Naive B cell (primary cell): ENCODE measurements around the gene ADGRL2. TPM values are rescaled to one million over a fixed set of nuclear protein-coding genes. Genes with fewer than 3 reads are reported as not detected.
"Not testable (repeated sequence)": the region's sequence is repeated elsewhere in the genome, so short reads cannot be mapped to it uniquely, and the experiment has no call there.

Experiments
- ATAC-seq, 2 donors: fragments of 150-1000 bp; cut with Tn5 transposase; 2 replicates each; pipeline ENCODE4 v1.10.0; 2021; ENCODE audit warnings: low read depth in 2 of 2, mild to moderate bottlenecking in 2 of 2, moderate library complexity in 2 of 2
- DNase-seq: peaks from one replicate; pipeline ENCODE4 v3.0.0; 2022
- H3K27ac Mint-ChIP-seq, 6 donors: one replicate each; pipeline ENCODE4 v1.8.0; 2020 to 2022; ENCODE audit warnings: mild to moderate bottlenecking in 6 of 6, mixed read lengths in 6 of 6, moderate library complexity in 5 of 6, inconsistent platforms in 2 of 6
- H3K27me3 Mint-ChIP-seq, 3 donors: one replicate each; pipeline ENCODE4 v1.8.0; 2021 to 2022; ENCODE audit warnings: mixed read lengths in 3 of 3, mild to moderate bottlenecking in 1 of 3
- H3K36me3 Mint-ChIP-seq, 2 donors: one replicate each; pipeline ENCODE4 v1.8.0; 2020 to 2022; ENCODE audit warnings: mixed read lengths in 2 of 2, inconsistent platforms in 1 of 2, mild to moderate bottlenecking in 1 of 2
- H3K4me1 Mint-ChIP-seq, 3 donors: one replicate each; pipeline ENCODE4 v1.8.0; 2020 to 2022; ENCODE audit warnings: mixed read lengths in 3 of 3, inconsistent platforms in 1 of 3, mild to moderate bottlenecking in 1 of 3, moderate library complexity in 1 of 3
- H3K4me3 Mint-ChIP-seq, 8 donors: one replicate each; pipeline ENCODE4 v1.8.0; 2020 to 2022; ENCODE audit warnings: mild to moderate bottlenecking in 8 of 8, mixed read lengths in 8 of 8, moderate library complexity in 8 of 8, inconsistent platforms in 2 of 8
- H3K9me3 Mint-ChIP-seq, 7 donors: one replicate each; pipeline ENCODE4 v1.8.0; 2020 to 2022; ENCODE audit warnings: mixed read lengths in 7 of 7, mild to moderate bottlenecking in 5 of 7, inconsistent platforms in 2 of 7, moderate library complexity in 1 of 7
- polyA plus RNA-seq, 6 donors: library from polyadenylated mRNA; unstranded; fragments of 300-500 nt; fragmentation: Illumina TruSeq; gene quantifications; one replicate each; pipeline ENCODE4 v1.2.3, GENCODE V29; 2021; ENCODE audit warnings: low read depth in 6 of 6

ADGRL2 gene
- polyA plus RNA-seq, 6 donors from 2014 or later, result not detected

DNA sequence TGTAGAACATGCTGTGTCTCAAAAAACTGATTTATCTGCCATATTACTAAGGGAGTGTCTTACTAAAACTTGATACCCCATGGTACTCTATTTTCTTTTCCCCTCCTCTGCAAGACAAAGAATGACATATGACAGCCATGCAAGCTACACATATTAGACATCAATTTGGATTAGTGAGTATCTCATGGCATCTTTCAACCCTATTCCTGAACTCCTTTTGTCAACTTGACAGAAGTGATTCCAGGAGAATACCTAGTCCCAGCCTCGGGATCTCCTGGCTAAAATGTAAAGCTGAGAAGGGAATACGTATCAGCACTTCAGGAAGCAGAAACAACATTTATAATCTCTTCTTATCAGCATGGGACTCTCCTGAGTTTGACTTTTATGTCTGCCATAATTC is 43.7 kb downstream of the ADGRL2 start:
- H3K4me3 Mint-ChIP-seq, result no peak overlapping the region
- no peak for ATAC-seq
- no peaks in the 10 kb centered on the region for H3K4me1 Mint-ChIP-seq
- DNase-seq, result no peak
- no peaks in the 10 kb centered on the region for H3K36me3 Mint-ChIP-seq
- no peaks in the 10 kb centered on the region for H3K27me3 Mint-ChIP-seq
- no peak overlapping the region for H3K27ac Mint-ChIP-seq
- H3K9me3 Mint-ChIP-seq, result peaks cover 0 to 5% (median 0%) of the 10 kb centered on the region in 7 donors

DNA sequence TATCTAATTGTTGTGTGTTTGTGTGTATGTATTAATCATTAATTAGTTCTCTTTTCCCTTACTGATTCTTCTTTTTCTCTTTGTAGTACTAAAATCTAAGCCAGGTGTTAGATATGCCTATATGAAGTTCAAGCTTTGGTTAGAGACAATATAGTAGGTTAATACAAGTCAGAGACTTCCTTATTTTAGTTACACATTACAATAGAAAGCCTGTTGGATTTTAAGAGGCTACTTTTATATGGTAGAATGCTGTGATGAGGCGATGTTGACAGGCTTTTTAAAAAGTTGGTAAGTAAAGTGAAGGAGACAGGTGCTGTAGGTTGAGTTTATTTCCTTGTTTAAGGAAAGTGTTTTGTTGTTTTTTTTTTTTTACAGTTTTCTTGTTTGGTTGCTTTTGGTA is 45.9 kb downstream of the ADGRL2 start:
- H3K9me3 Mint-ChIP-seq, result peaks cover 0 to 3% (median 0%) of the 10 kb centered on the region in 7 donors
- DNase-seq (no peak), ATAC-seq (no peak)
- no peaks in the 10 kb centered on the region for H3K27me3 Mint-ChIP-seq
- no peaks in the 10 kb centered on the region for H3K36me3 Mint-ChIP-seq
- H3K4me1 Mint-ChIP-seq, result no peaks in the 10 kb centered on the region
- no peak overlapping the region for H3K27ac Mint-ChIP-seq
- no peak overlapping the region for H3K4me3 Mint-ChIP-seq

DNA sequence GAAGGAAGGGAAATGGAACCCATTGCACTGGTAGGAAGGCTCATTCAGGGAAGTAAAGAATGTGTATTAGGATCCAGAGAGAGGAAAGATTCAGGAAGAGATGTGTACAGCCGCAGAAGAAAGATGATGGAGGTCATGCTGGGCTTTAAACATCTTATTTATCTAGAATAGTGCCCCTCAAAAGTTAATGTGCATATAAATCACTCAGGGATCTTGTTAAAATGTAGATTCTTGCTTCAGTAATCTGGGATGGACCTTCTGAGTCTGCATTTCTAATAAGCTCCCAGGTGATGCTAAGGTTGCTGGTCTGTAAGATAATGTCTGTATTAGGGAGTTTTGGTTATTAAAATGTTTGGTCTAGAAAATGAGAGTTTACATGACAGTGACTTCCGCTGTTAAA is 46.3 kb downstream of the ADGRL2 start:
- H3K9me3 Mint-ChIP-seq, result no peaks in the 10 kb centered on the region
- no peaks in the 10 kb centered on the region for H3K4me1 Mint-ChIP-seq
- no peak for ATAC-seq
- no peaks in the 10 kb centered on the region for H3K36me3 Mint-ChIP-seq
- H3K27me3 Mint-ChIP-seq, result no peaks in the 10 kb centered on the region
- H3K4me3 Mint-ChIP-seq, result no peak overlapping the region
- H3K27ac Mint-ChIP-seq, result no peak overlapping the region
- DNase-seq, result no peak

DNA sequence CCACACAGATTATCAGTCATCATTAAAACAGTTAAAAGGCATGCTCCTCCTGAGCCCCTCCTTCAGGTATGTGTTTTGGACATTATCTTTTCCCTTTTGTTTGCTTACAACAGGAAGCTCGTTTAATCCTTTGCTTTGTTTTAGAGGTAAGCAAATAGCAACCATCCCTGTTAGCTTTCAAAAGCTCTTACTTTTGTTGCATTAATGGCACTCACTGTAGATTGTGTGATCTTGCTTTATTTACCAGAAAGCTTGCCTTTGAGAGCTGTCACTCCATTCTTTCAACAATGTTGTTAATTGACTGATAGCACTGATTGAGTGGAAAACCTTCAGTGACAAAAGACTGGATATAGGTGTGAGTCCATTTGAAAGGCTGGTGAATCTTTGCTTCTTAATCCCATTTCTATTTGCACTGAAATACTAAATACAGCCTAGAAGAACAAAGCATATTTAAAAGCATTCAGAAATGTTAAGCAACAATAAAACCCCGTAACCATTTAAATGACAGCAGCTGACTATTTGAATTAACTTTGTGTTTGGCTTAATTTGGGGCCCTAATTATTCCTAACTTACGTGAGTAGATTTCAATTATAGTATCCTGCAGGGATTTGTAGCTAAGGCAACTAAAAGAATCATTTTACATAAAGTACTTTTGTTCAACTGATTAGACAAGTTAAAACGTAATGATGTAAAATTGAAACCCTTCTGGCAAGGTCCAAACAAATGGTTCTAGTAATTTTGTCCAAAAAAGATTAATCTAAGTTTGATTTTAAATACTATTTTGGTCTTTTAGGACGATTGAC is 48.3 kb downstream of the ADGRL2 start:
- no peaks in the 10 kb centered on the region for H3K4me1 Mint-ChIP-seq
- ATAC-seq (no peak), DNase-seq (no peak)
- H3K27me3 Mint-ChIP-seq, result no peaks in the 10 kb centered on the region
- H3K4me3 Mint-ChIP-seq, result no peak overlapping the region
- no peaks in the 10 kb centered on the region for H3K9me3 Mint-ChIP-seq
- no peaks in the 10 kb centered on the region for H3K36me3 Mint-ChIP-seq
- H3K27ac Mint-ChIP-seq, result no peak overlapping the region

DNA sequence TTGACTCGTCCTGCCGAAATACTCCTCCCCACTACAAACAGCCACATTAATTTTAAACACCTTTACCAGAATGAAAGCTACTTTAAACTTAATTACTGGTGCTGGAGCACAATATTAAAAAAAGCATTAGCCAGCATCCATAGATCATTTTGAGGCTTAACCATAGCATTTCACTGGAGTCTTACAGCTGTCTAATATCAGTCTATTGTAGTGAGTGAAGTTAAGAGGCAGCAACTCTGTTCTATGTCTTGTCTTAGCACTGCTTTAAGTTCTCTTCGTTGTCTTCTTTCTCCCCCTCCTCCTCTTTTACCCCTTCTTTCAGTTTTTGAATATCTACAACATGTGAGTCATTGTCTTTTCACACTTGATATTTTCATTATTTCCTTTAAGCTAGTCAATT is 49.3 kb downstream of the ADGRL2 start:
- H3K4me3 Mint-ChIP-seq, result no peak overlapping the region

DNA sequence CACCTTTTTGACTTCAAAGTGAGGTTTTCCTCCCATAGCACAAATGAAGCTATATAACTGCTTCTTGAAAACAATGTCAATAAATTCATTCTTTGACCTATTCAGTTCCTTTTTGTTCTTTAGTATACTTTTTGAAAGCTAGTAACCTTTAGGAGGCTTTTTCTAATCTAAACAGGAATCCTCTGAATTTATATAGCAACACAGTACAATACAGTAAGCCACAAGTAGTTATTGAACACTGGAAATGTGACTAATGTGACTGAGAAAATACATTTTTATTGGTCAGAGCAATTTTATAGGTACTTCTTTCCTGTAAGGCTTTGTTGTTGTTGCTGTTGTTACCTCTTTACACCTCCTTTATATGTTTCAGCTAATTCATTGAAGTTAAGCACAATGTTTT is 49.8 kb downstream of the ADGRL2 start:
- Mint-ChIP-seq H3K36me3 (no peaks in the 10 kb centered on the region), H3K27ac (no peak overlapping the region), H3K4me1 (no peaks in the 10 kb centered on the region), H3K4me3 (no peak overlapping the region), H3K9me3 (no peaks in the 10 kb centered on the region), H3K27me3 (no peaks in the 10 kb centered on the region)
- DNase-seq (no peak), ATAC-seq (no peak)

More for the DNA sequence above, 49.3 kb downstream of the ADGRL2 start:
- no peak overlapping the region for H3K27ac Mint-ChIP-seq
- H3K36me3 Mint-ChIP-seq, result no peaks in the 10 kb centered on the region
- ATAC-seq, result no peak
- H3K27me3 Mint-ChIP-seq, result no peaks in the 10 kb centered on the region
- no peaks in the 10 kb centered on the region for H3K9me3 Mint-ChIP-seq
- H3K4me1 Mint-ChIP-seq, result no peaks in the 10 kb centered on the region
- no peak for DNase-seq

DNA sequence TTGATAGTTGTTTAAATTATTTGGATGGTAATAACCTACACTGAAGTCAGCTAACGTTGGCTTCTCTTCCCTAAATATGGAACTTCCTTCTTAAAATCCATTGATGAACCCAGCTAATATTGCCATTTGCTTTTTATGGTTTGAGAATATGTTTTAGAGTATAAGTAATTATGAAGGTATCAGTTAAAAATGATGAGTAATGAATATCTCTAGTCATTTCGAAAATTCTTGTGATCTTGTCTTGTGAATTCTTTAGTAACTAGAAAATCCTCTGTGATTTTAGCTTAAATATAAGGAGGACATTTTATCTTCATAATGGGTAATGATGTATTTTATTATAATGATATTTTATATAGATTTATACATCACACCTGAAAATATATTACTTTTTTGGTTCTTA is 50.5 kb downstream of the ADGRL2 start:
- Mint-ChIP-seq H3K9me3 (peaks cover 0 to 2% (median 0%) of the 10 kb centered on the region in 7 donors), H3K4me3 (no peak overlapping the region), H3K4me1 (no peaks in the 10 kb centered on the region), H3K27me3 (no peaks in the 10 kb centered on the region), H3K36me3 (no peaks in the 10 kb centered on the region), H3K27ac (no peak overlapping the region)
- DNase-seq (no peak), ATAC-seq (no peak)

DNA sequence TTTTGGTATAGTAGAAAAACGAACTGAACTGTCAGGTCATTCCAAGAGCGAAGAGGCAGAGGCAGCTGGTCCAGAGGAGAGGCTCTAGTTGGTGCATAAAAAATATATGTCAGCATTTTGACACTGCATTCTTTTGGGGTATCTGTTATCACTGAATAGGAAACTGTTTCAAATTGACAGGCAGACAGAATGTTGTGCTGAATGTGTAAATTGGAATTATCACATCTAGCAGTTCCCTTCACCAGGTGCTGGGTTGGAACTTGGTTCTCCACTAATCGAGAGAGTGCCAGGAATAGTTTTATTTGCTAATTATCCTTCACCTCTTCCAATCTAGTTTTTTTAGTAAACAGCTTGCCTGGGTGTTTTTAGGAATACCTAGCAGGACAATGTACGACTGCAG is 52.2 kb downstream of the ADGRL2 start:
- no peak for DNase-seq
- H3K9me3 Mint-ChIP-seq, result peaks cover 0 to 2% (median 0%) of the 10 kb centered on the region in 7 donors
- no peaks in the 10 kb centered on the region for H3K27me3 Mint-ChIP-seq
- no peak for ATAC-seq
- H3K4me3 Mint-ChIP-seq, result no peak overlapping the region
- H3K27ac Mint-ChIP-seq, result no peak overlapping the region
- H3K36me3 Mint-ChIP-seq, result no peaks in the 10 kb centered on the region
- H3K4me1 Mint-ChIP-seq, result no peaks in the 10 kb centered on the region

DNA sequence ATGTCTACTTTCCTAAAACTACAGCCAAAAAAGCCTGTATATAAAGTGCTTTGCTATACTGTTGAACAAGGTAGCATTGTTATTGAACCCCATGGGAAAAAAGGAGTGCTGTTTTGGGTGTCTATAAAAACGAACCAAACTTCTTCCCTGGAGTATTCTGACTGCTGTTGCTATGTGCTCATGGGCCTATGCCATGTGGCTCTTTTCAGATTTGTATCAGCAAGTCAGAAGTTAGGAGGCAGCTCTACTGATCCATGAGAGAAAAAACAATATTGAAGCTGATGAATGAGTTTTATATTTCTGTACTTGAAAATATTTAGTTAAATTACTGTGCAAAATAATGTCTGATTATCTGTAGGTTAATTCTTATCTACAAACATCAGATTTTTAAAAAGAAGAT is 66.5 kb downstream of the ADGRL2 start:
- ATAC-seq, result no peak
- DNase-seq, result no peak
- Mint-ChIP-seq H3K27ac (no peak overlapping the region), H3K4me3 (no peak overlapping the region), H3K4me1 (no peaks in the 10 kb centered on the region), H3K27me3 (no peaks in the 10 kb centered on the region), H3K36me3 (no peaks in the 10 kb centered on the region), H3K9me3 (peaks cover 0 to 5% (median 0%) of the 10 kb centered on the region in 7 donors)

DNA sequence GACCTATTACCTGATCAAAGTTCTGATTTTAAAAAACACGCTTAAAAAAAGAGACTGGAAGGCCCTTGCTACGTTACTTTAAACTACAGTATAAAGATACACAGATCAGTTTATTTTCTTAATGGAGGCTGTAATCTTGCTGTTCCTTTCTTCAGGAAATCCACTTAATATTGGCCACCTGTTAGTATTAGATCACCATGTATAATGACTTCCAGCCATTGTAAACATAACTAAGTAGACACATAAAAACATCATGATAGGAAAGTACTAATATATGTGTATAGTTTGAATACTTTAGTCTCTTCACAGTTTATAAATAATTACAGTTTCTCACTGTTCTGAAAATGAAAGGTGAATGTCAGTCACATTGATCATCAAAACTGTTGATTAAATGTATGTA is 68.6 kb downstream of the ADGRL2 start:
- no peaks in the 10 kb centered on the region for H3K27me3 Mint-ChIP-seq
- no peak for DNase-seq
- peaks cover 0 to 5% (median 0%) of the 10 kb centered on the region in 7 donors for H3K9me3 Mint-ChIP-seq
- H3K4me1 Mint-ChIP-seq, result no peaks in the 10 kb centered on the region
- ATAC-seq, result no peak
- H3K36me3 Mint-ChIP-seq, result no peaks in the 10 kb centered on the region
- no peak overlapping the region for H3K27ac Mint-ChIP-seq
- H3K4me3 Mint-ChIP-seq, result no peak overlapping the region

DNA sequence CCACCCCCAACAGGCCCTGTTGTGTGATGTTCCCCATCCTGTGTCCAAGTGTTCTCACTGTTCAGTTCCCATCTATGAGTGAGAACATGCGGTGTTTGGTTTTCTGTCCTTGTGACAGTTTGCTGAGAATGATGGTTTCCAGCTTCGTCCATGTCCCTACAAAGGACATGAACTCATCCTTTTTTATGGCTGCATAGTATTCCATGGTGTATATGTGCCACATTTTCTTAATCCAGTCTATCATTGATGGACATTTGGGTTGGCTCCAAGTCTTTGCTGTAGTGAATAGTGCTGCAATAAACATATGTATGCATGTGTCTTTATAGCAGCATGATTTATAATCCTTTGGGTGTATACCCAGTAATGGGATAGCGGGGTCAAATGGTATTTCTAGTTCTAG is 70.4 kb downstream of the ADGRL2 start:
- H3K4me1 Mint-ChIP-seq, ATAC-seq, H3K27me3 Mint-ChIP-seq, DNase-seq, H3K27ac Mint-ChIP-seq, H3K36me3 Mint-ChIP-seq, H3K9me3 Mint-ChIP-seq, H3K4me3 Mint-ChIP-seq: not testable (repeated sequence)

DNA sequence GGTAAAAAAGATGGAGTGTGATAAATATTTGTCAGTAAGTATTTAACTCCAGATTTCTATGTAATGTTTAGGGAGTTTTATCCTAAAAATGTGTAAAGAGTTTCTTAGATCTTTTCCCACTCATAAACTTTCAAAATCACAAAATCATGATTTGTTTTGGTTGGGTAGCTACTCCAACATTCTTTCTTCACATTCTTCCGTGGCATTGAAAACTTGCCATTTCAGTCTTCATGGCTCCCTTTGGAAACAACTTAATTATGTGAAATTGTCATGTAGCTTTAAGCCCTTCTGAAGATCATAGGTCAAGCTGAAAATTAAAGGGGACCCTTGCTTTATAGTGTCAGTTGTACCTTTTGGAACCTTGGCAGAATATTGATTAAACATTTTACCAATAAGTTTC is 73.2 kb downstream of the ADGRL2 start:
- no peak overlapping the region for H3K4me3 Mint-ChIP-seq
- H3K27ac Mint-ChIP-seq, result no peak overlapping the region
- no peak for ATAC-seq
- H3K36me3 Mint-ChIP-seq, result no peaks in the 10 kb centered on the region
- no peaks in the 10 kb centered on the region for H3K4me1 Mint-ChIP-seq
- H3K27me3 Mint-ChIP-seq, result no peaks in the 10 kb centered on the region
- peaks cover 0 to 2% (median 0%) of the 10 kb centered on the region in 7 donors for H3K9me3 Mint-ChIP-seq
- DNase-seq, result no peak

DNA sequence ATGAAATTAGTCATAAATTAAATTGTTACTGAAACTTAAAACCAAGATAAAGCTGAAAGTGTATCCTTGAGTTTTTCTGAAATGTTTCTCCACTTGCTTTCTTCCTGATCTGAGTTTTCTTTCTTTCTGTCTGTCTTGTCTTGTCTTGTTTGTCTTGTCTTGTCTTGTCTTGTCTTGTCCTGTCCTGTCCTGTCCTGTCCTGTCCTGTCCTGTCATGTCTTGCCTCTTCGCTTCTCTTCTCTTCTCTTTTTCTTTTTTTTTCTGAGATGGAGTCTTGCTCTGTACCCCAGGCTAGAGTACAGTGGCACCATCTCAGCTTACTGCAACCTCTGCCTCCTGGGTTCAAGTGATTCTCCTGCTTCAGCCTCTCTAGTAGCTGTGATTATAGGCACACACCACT is 73.7 kb downstream of the ADGRL2 start:
- Mint-ChIP-seq H3K4me1 (no peaks in the 10 kb centered on the region), H3K36me3 (no peaks in the 10 kb centered on the region)

DNA sequence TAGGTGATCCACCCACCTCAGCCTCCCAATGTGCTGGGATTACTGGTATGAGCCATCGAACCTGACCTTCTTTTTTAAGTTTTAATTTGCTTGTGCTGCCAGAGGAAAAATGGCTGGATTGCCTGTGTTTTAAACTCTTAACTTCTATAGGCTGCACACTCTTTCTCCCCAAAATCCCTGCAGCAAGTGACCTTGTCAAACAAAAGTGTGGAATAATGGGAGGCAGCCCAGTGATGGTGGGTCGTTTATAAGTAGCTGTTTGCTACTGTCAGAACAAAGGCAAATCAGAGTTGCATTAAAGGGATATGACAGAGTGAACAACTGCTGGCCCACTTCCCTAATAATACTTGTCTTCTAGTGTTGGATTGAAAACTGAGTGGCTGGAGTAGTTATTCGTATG is 74.2 kb downstream of the ADGRL2 start:
- H3K27me3 Mint-ChIP-seq, result no peaks in the 10 kb centered on the region
- H3K9me3 Mint-ChIP-seq, result peaks cover 0 to 2% (median 0%) of the 10 kb centered on the region in 7 donors
- H3K36me3 Mint-ChIP-seq, result no peaks in the 10 kb centered on the region
- H3K4me1 Mint-ChIP-seq, result no peaks in the 10 kb centered on the region
- no peak overlapping the region for H3K4me3 Mint-ChIP-seq
- H3K27ac Mint-ChIP-seq, result no peak overlapping the region
- no peak for ATAC-seq
- DNase-seq, result no peak

More for the DNA sequence above, 73.7 kb downstream of the ADGRL2 start:
- H3K4me3 Mint-ChIP-seq, result no peak overlapping the region
- no peaks in the 10 kb centered on the region for H3K27me3 Mint-ChIP-seq
- no peak for ATAC-seq
- H3K9me3 Mint-ChIP-seq, result peaks cover 0 to 2% (median 0%) of the 10 kb centered on the region in 7 donors
- H3K27ac Mint-ChIP-seq, result no peak overlapping the region
- no peak for DNase-seq
